CD4-positive, alpha-beta memory T cell (primary cell): Measurements from ENCODE around the gene IGFBP6. TPM values are rescaled to one million over a fixed set of nuclear protein-coding genes. Genes with fewer than 3 reads are reported as not detected.
A peak's percentile ranks its signal among the peaks of the same experiment; 100 is the strongest.

Experiments
- CTCF ChIA-PET: fragments of 350-600 bp; sonication (Branson Sonifier 250); formaldehyde crosslinking; loops from one replicate; lab custom pipeline; 2021; ENCODE audit warnings: inconsistent platforms; ENCODE audit not compliant: partially characterized antibody; lab: Charles Lee
- POLR2A ChIA-PET: fragments of 350-600 bp; sonication (Branson Sonifier 250); formaldehyde crosslinking; loops from one replicate; lab custom pipeline; 2021; ENCODE audit not compliant: partially characterized antibody; lab: Charles Lee
- DNase-seq, 5 donors: peaks; one replicate each; pipeline versions ENCODE4 v3.0.0 to v3.0.0-alpha.2; 2020 to 2022; ENCODE audit warnings: mixed read lengths in 1 of 5
- H3K27ac ChIP-seq: one replicate; pipeline ENCODE4 v1.7.0; 2013; ENCODE audit warnings: low read depth, low read length
- H3K27me3 ChIP-seq: 2 replicates; pipeline ENCODE4 v1.7.0; 2013; ENCODE audit warnings: mild to moderate bottlenecking, low read length, moderate library complexity; ENCODE audit not compliant: insufficient read depth
- H3K36me3 ChIP-seq: 2 replicates; pipeline ENCODE4 v1.7.0; 2013; ENCODE audit warnings: mild to moderate bottlenecking, low read length, moderate library complexity; ENCODE audit not compliant: insufficient read depth
- H3K4me1 ChIP-seq: 2 replicates; pipeline ENCODE4 v1.7.0; 2013; ENCODE audit warnings: mild to moderate bottlenecking, low read length, moderate library complexity; ENCODE audit not compliant: insufficient read depth
- H3K4me3 ChIP-seq, 2 donors: one replicate each; pipeline ENCODE4 v1.7.0; 2013; ENCODE audit warnings: low read length in 2 of 2, mild to moderate bottlenecking in 1 of 2
- H3K9me3 ChIP-seq, 2 donors: one replicate each; pipeline ENCODE4 v1.7.0; 2013; ENCODE audit warnings: low read length in 2 of 2, control low read depth in 1 of 2; ENCODE audit not compliant: control insufficient read depth in 1 of 2
- H3K27ac Mint-ChIP-seq, 7 donors: one replicate each; pipeline ENCODE4 v1.8.0; 2020 to 2021; ENCODE audit warnings: mixed read lengths in 7 of 7, mild to moderate bottlenecking in 6 of 7, inconsistent platforms in 3 of 7, moderate library complexity in 3 of 7
- H3K27me3 Mint-ChIP-seq, 2 donors: one replicate each; pipeline ENCODE4 v1.8.0; 2020 to 2021; ENCODE audit warnings: mixed read lengths in 2 of 2
- H3K36me3 Mint-ChIP-seq, 2 donors: one replicate each; pipeline ENCODE4 v1.8.0; 2020 to 2021; ENCODE audit warnings: mixed read lengths in 2 of 2, inconsistent platforms in 1 of 2, mild to moderate bottlenecking in 1 of 2
- H3K4me1 Mint-ChIP-seq, 4 donors: one replicate each; pipeline ENCODE4 v1.8.0; 2020 to 2021; ENCODE audit warnings: mixed read lengths in 4 of 4, mild to moderate bottlenecking in 1 of 4
- H3K4me3 Mint-ChIP-seq, 8 donors: one replicate each; pipeline ENCODE4 v1.8.0; 2020 to 2021; ENCODE audit warnings: mixed read lengths in 8 of 8, mild to moderate bottlenecking in 7 of 8, moderate library complexity in 6 of 8, inconsistent platforms in 3 of 8
- H3K9me3 Mint-ChIP-seq, 8 donors: one replicate each; pipeline ENCODE4 v1.8.0; 2020 to 2021; ENCODE audit warnings: mixed read lengths in 8 of 8, mild to moderate bottlenecking in 5 of 8, inconsistent platforms in 3 of 8, moderate library complexity in 1 of 8
- intact Hi-C: fragments of 100-400 bp; cut with micrococcal nuclease; formaldehyde crosslinking; loops from one replicate; pipeline ENCODE4 v1.15.1; 2023
- polyA plus RNA-seq, 2 donors: library from polyadenylated mRNA; unstranded; fragments of 300-500 nt; fragmentation: Illumina TruSeq; gene quantifications; one replicate each; pipeline ENCODE4 v1.2.3, GENCODE V29; 2021
- total RNA-seq, 2 experiments: library from RNA; stranded (reverse); gene quantifications; one replicate each; pipeline ENCODE4 v1.2.3, GENCODE V29; 2021

The IGFBP6 gene
- total and polyA plus RNA-seq, 4 experiments from 2014 or later = 0.53 to 1.5 (median 0.61) TPM; not detected in 1

- H3K27ac Mint-ChIP-seq = no peak overlapping the region
- no peak overlapping the region for H3K4me3 Mint-ChIP-seq
- intact Hi-C loops = no loop called here
- Histone ChIP-seq H3K27me3 (no peaks in the 10 kb centered on the region), H3K4me1 (peaks cover 29% of the 10 kb centered on the region), H3K4me3 (no peak overlapping the region), H3K27ac (no peak overlapping the region), H3K9me3 (no peaks in the 10 kb centered on the region), H3K36me3 (peaks cover 63% of the 10 kb centered on the region)
- ChIA-PET POLR2A (interaction anchor here (0.6 to 0.7 kb wide), 2 partner anchors 12 to 425 kb away, joined by 3 read pairs; no protein-coding TSS in a partner anchor), CTCF (interaction anchor here (0.7 to 27.0 kb wide), 3 partner anchors 8 to 35 kb away, joined by 3 to 511 read pairs (median 4); partner anchors contain the start of genes IGFBP6 and SOAT2)
- H3K9me3 Mint-ChIP-seq = no peaks in the 10 kb centered on the region
- no peaks in the 10 kb centered on the region for H3K27me3 Mint-ChIP-seq
- no peak for DNase-seq
- H3K4me1 Mint-ChIP-seq = peaks cover 22 to 59% (median 44%) of the 10 kb centered on the region in 4 donors
- H3K36me3 Mint-ChIP-seq = peaks cover 29 to 76% of the 10 kb centered on the region in 2 donors
Measured at GRCh38 chr12:53073881-53074280, 23.6 kb upstream of the IGFBP6 start.

GRCh38 chr12:53074283-53074998, 23.0 kb upstream of the IGFBP6 start:
- no peak overlapping the region for H3K4me3 Mint-ChIP-seq
- POLR2A ChIA-PET = interaction anchor here (0.6 to 1.6 kb wide), 2 partner anchors 9 to 424 kb away, joined by 3 to 4 read pairs; no protein-coding TSS in a partner anchor

GRCh38 chr12:53074999-53075370, 22.5 kb upstream of the IGFBP6 start:
- Histone ChIP-seq H3K27ac (no peak overlapping the region), H3K4me3 (no peak overlapping the region), H3K4me1 (peaks cover 32% of the 10 kb centered on the region), H3K9me3 (no peaks in the 10 kb centered on the region), H3K27me3 (no peaks in the 10 kb centered on the region), H3K36me3 (peaks cover 55% of the 10 kb centered on the region)
- Mint-ChIP-seq H3K4me3 (peak overlapping the region in 1 of 8 donors; percentile 7), H3K9me3 (no peaks in the 10 kb centered on the region), H3K36me3 (peaks cover 29 to 69% of the 10 kb centered on the region in 2 donors), H3K27me3 (no peaks in the 10 kb centered on the region), H3K27ac (peak overlapping the region in 3 of 7 donors; percentile 23 to 56 (median 53)), H3K4me1 (peaks cover 26 to 64% (median 52%) of the 10 kb centered on the region in 4 donors)
- DNase-seq = no peak
- intact Hi-C loops = no loop called here
- CTCF ChIA-PET = interaction anchor here (7.3 to 27.0 kb wide), 2 partner anchors 9 to 22 kb away, joined by 74 to 511 read pairs; partner anchors contain the start of genes IGFBP6 and SOAT2
- POLR2A ChIA-PET = interaction anchor here (1.6 kb wide), 1 partner anchor 9 kb away, joined by 4 read pairs; no protein-coding TSS in a partner anchor

More at GRCh38 chr12:53074283-53074998, 23.0 kb upstream of the IGFBP6 start:
- Mint-ChIP-seq H3K4me1 (peaks cover 23 to 60% (median 47%) of the 10 kb centered on the region in 4 donors), H3K27me3 (no peaks in the 10 kb centered on the region), H3K36me3 (peaks cover 29 to 74% of the 10 kb centered on the region in 2 donors), H3K9me3 (no peaks in the 10 kb centered on the region), H3K27ac (no peak overlapping the region)
- CTCF ChIA-PET = interaction anchor here (1.3 to 27.0 kb wide), 3 partner anchors 9 to 22 kb away, joined by 3 to 511 read pairs (median 74); partner anchors contain the start of genes IGFBP6 and SOAT2
- peak in 1 of 5 donors; percentile 33 for DNase-seq
- Histone ChIP-seq H3K4me1 (peaks cover 29% of the 10 kb centered on the region), H3K4me3 (no peak overlapping the region), H3K36me3 (peaks cover 59% of the 10 kb centered on the region), H3K27ac (no peak overlapping the region), H3K27me3 (no peaks in the 10 kb centered on the region), H3K9me3 (no peaks in the 10 kb centered on the region)
- intact Hi-C loops = no loop called here

GRCh38 chr12:53076461-53076860, 21.0 kb upstream of the IGFBP6 start:
- no peaks in the 10 kb centered on the region for H3K9me3 ChIP-seq
- CTCF ChIA-PET = interaction anchor here (0.8 to 27.0 kb wide), 4 partner anchors 8 to 20 kb away, joined by 3 to 511 read pairs (median 39); partner anchors contain the start of genes IGFBP6 and SOAT2
- Mint-ChIP-seq H3K27me3 (no peaks in the 10 kb centered on the region), H3K4me1 (peaks cover 29 to 67% (median 49%) of the 10 kb centered on the region in 4 donors), H3K4me3 (no peak overlapping the region), H3K27ac (peak overlapping the region in 2 of 7 donors; percentile 31 to 51), H3K9me3 (no peaks in the 10 kb centered on the region), H3K36me3 (peaks cover 25 to 58% of the 10 kb centered on the region in 2 donors)
- H3K27me3 ChIP-seq = no peaks in the 10 kb centered on the region
- H3K36me3 ChIP-seq = peaks cover 41% of the 10 kb centered on the region
- no peak for DNase-seq
- intact Hi-C loops = no loop called here
- peaks cover 33% of the 10 kb centered on the region for H3K4me1 ChIP-seq
- H3K27ac ChIP-seq = no peak overlapping the region
- no peak overlapping the region for H3K4me3 ChIP-seq
- POLR2A ChIA-PET = interaction anchor here (4.6 kb wide), 1 partner anchor 10 kb away, joined by 36 read pairs; no protein-coding TSS in a partner anchor

- Mint-ChIP-seq H3K27ac (peak overlapping the region in 3 of 7 donors; percentile 1 to 43 (median 4)), H3K36me3 (peaks cover 21 to 54% of the 10 kb centered on the region in 2 donors)
- H3K36me3 ChIP-seq = peaks cover 37% of the 10 kb centered on the region
Measured at GRCh38 chr12:53077030-53077429, 20.4 kb upstream of the IGFBP6 start.

GRCh38 chr12:53078425-53079225, 18.8 kb upstream of the IGFBP6 start:
- intact Hi-C loops = loop anchor here (1.0 kb wide), 2 partner anchors 21 to 102 kb away; partner anchors contain the start of genes CSAD and ZNF740

More at GRCh38 chr12:53077030-53077429, 20.4 kb upstream of the IGFBP6 start:
- H3K4me3 ChIP-seq = no peak overlapping the region
- Mint-ChIP-seq H3K4me1 (peaks cover 29 to 67% (median 48%) of the 10 kb centered on the region in 4 donors), H3K27me3 (no peaks in the 10 kb centered on the region), H3K4me3 (peak overlapping the region in 5 of 8 donors; percentile 72 to 96 (median 94)), H3K9me3 (no peaks in the 10 kb centered on the region)
- CTCF ChIA-PET = interaction anchor here (1.2 to 27.0 kb wide), 4 partner anchors 9 to 30 kb away, joined by 3 to 511 read pairs (median 42); partner anchors contain the start of genes IGFBP6 and SOAT2
- no peak overlapping the region for H3K27ac ChIP-seq
- no peak for DNase-seq
- H3K9me3 ChIP-seq = no peaks in the 10 kb centered on the region
- intact Hi-C loops = no loop called here
- POLR2A ChIA-PET = interaction anchor here (4.6 kb wide), 1 partner anchor 10 kb away, joined by 36 read pairs; no protein-coding TSS in a partner anchor
- no peaks in the 10 kb centered on the region for H3K27me3 ChIP-seq
- H3K4me1 ChIP-seq = peaks cover 30% of the 10 kb centered on the region

More at GRCh38 chr12:53078425-53079225, 18.8 kb upstream of the IGFBP6 start:
- Histone ChIP-seq H3K36me3 (peaks cover 28% of the 10 kb centered on the region), H3K27me3 (no peaks in the 10 kb centered on the region), H3K9me3 (no peaks in the 10 kb centered on the region), H3K27ac (peak overlapping the region; percentile 83), H3K4me3 (peak overlapping the region; percentile 73), H3K4me1 (peaks cover 29% of the 10 kb centered on the region)
- Mint-ChIP-seq H3K4me3 (peak overlapping the region; percentile 89 to 97 (median 94)), H3K36me3 (peaks cover 15 to 40% of the 10 kb centered on the region in 2 donors), H3K27me3 (no peaks in the 10 kb centered on the region), H3K27ac (peak overlapping the region; percentile 47 to 98 (median 93)), H3K4me1 (peaks cover 26 to 67% (median 44%) of the 10 kb centered on the region in 4 donors), H3K9me3 (no peaks in the 10 kb centered on the region)
- ChIA-PET CTCF (interaction anchor here (0.8 to 27.0 kb wide), 8 partner anchors 9 to 210 kb away, joined by 3 to 511 read pairs (median 10); partner anchors contain the start of genes IGFBP6 and SOAT2), POLR2A (interaction anchor here (0.9 to 4.6 kb wide), 27 partner anchors 7 to 430 kb away, joined by 3 to 40 read pairs (median 4); partner anchors contain the start of genes CSAD, EIF4B, IGFBP6 and ITGB7)
- DNase-seq = peak in 2 of 5 donors; percentile 63 to 76
